K562 (cell line): ENCODE data around the gene SEPTIN1. TPM values are rescaled to one million over a fixed set of nuclear protein-coding genes. Genes with fewer than 3 reads are reported as not detected.

Experiments
- CBFA2T3 ChIP-seq: fragments of 450-650 bp; IDR thresholded peaks from 2 replicates; pipeline ENCODE4 v1.6.1; 2017
- CBX1 ChIP-seq: sonication (generic); IDR thresholded peaks from 2 replicates; pipeline ENCODE4 v1.6.1; 2016; ENCODE audit warnings: antibody characterized with exemption, low read depth, mild to moderate bottlenecking
- CCAR2 ChIP-seq: fragments of 200-400 bp; formaldehyde crosslinking; IDR thresholded peaks from 2 replicates; pipeline ENCODE4 v1.6.1; 2017; ENCODE audit warnings: mild to moderate bottlenecking, low read depth, low read length
- IRF2 ChIP-seq: sonication (generic); formaldehyde crosslinking; IDR thresholded peaks from 2 replicates; pipeline ENCODE4 v1.8.1; 2022; ENCODE audit warnings: mild to moderate bottlenecking, missing genetic modification reagents
- KDM2B ChIP-seq: fragments of 250-450 bp; sonication (Bioruptor Pico); IDR thresholded peaks from 2 replicates; pipeline ENCODE4 v1.8.0; 2021; ENCODE audit warnings: mild to moderate bottlenecking, moderate library complexity
- NBN ChIP-seq: fragments of 450-650 bp; IDR thresholded peaks from 2 replicates; pipeline ENCODE4 v1.6.1; 2016; ENCODE audit warnings: low read depth, mild to moderate bottlenecking
- PRDM10 ChIP-seq: fragments of 450-650 bp; IDR thresholded peaks from 2 replicates; pipeline ENCODE4 v1.6.1; 2018; ENCODE audit not compliant: partially characterized antibody
- RBM25 ChIP-seq: fragments of 200-400 bp; formaldehyde crosslinking; IDR thresholded peaks from 2 replicates; pipeline ENCODE4 v1.6.1; 2018; ENCODE audit warnings: low read length, low read depth, moderate library complexity; ENCODE audit not compliant: severe bottlenecking
- SMARCE1 ChIP-seq: fragments of 450-650 bp; IDR thresholded peaks from 2 replicates; pipeline ENCODE4 v1.7.1; 2016; ENCODE audit warnings: mild to moderate bottlenecking
- SPI1 ChIP-seq: IDR thresholded peaks from 2 replicates; pipeline ENCODE4 v1.6.1; 2011; ENCODE audit warnings: low read depth, low read length, control low read depth, borderline replicate concordance
- STAT6 ChIP-seq: sonication (generic); formaldehyde crosslinking; IDR thresholded peaks from 2 replicates; pipeline ENCODE4 v1.8.1; 2023; ENCODE audit warnings: mild to moderate bottlenecking, missing genetic modification reagents
- TFAP4 ChIP-seq: sonication (generic); formaldehyde crosslinking; IDR thresholded peaks from 2 replicates; pipeline ENCODE4 v1.8.0; 2022; ENCODE audit warnings: missing genetic modification reagents, mild to moderate bottlenecking, moderate library complexity, borderline replicate concordance
- UBTF ChIP-seq, 2 experiments: IDR thresholded peaks; 2 replicates each; pipeline ENCODE4 v1.6.1; 2012; ENCODE audit warnings: improper control_type of control experiment in 2 of 2, low read depth in 2 of 2, low read length in 2 of 2, borderline replicate concordance in 1 of 2
- ZBTB34 ChIP-seq: fragments of 250-450 bp; sonication (Bioruptor Pico); IDR thresholded peaks from 2 replicates; pipeline ENCODE4 v1.8.0; 2021; ENCODE audit warnings: mild to moderate bottlenecking, moderate library complexity
- polyA plus RNA-seq, 8 experiments: library from polyadenylated mRNA; depleted of rRNA in 4 of 8; stranded (reverse) in 5 of 8; unstranded in 3 of 8; fragments of >200 nt; fragmentation: Nextera tagmentation in 2 of 8; fragmentation: Illumina TruSeq in 1 of 8; extraction: Ambion mirVana in 2 of 8; extraction: Trizol in 1 of 8; gene quantifications; 2 replicates each; pipeline versions ENCODE4 v1.2.1 to v1.2.3, GENCODE V29; 2011 to 2014; ENCODE audit warnings: inconsistent platforms in 1 of 8, missing spikeins in 1 of 8
- total RNA-seq, 7 experiments: library from RNA; depleted of rRNA in 6 of 7; stranded (reverse); fragments of >200 nt in 6 of 7; fragmentation: Illumina TruSeq in 2 of 7; extraction: Trizol in 2 of 7; gene quantifications; 2 replicates each; pipeline versions ENCODE4 v1.2.1 to v1.2.3, GENCODE V29; 2011 to 2021; ENCODE audit warnings: low replicate concordance in 1 of 7

The SEPTIN1 gene
- total and polyA plus RNA-seq, 9 of the 15 experiments (the other 6 are each of a cell fraction or from before 2014, with no cell fraction given), result 0.23 to 5.6 (median 1.7) TPM; not detected in 1

- TF ChIP-seq NBN, result no peak
- no peak for TF ChIP-seq KDM2B
- TF ChIP-seq TFAP4 (CRISPR knock-in tag), result 0 out of 2 replicates have a peak, but pooled peaks have one; percentile 19
- peak; percentile 90 for TF ChIP-seq SPI1
- TF ChIP-seq ZBTB34 (CRISPR knock-in tag), result no peak
- no peak for TF ChIP-seq RBM25
- TF ChIP-seq CBFA2T3, result no peak
- 0 out of 4 replicates have a peak, but pooled peaks have one; percentile 25 to 44 for TF ChIP-seq UBTF (IDR thresholded peaks at IDR 0.05; ENCODE audit: borderline replicate concordance in 1 of 2, low read depth in 2 of 2, low read length in 2 of 2)
- no peak for TF ChIP-seq IRF2 (CRISPR knock-in tag)
- TF ChIP-seq CCAR2, result no peak
- peak; percentile 19 for TF ChIP-seq PRDM10
- no peak for TF ChIP-seq CBX1
- TF ChIP-seq SMARCE1, result 0 out of 2 replicates have a peak, but pooled peaks have one; percentile 13
- TF ChIP-seq STAT6 (CRISPR knock-in tag), result no peak
Observed at GRCh38 chr16:30368122-30368791, 14.1 kb downstream of the SEPTIN1 start (continued).
